Stimulated activated effector memory CD8-positive, alpha-beta T cell treated with anti-CD3 and anti-CD28 coated beads, Interleukin-12 subunit alpha, Interleukin-12 subunit beta, amount 100 ng/mL, for 72 hours (primary cell): ENCODE measurements around the gene UBTD2.

Source experiments
- ATAC-seq: fragments of 150-1000 bp; cut with Tn5 transposase; 2 replicates; pipeline ENCODE4 v1.10.0; 2021
- DNase-seq, 2 donors: peaks; one replicate each; pipeline ENCODE4 v3.0.0; 2021 to 2022; ENCODE audit warnings: low spot score in 2 of 2
- H3K27ac Mint-ChIP-seq: one replicate; pipeline ENCODE4 v1.8.0; 2022; ENCODE audit warnings: mild to moderate bottlenecking, mixed read lengths
- H3K36me3 Mint-ChIP-seq: one replicate; pipeline ENCODE4 v1.8.0; 2022; ENCODE audit warnings: mild to moderate bottlenecking, mixed read lengths
- H3K4me1 Mint-ChIP-seq: one replicate; pipeline ENCODE4 v1.8.0; 2022; ENCODE audit warnings: mixed read lengths
- H3K4me3 Mint-ChIP-seq: one replicate; pipeline ENCODE4 v1.8.0; 2022; ENCODE audit warnings: mild to moderate bottlenecking, mixed read lengths
- H3K9me3 Mint-ChIP-seq: one replicate; pipeline ENCODE4 v1.8.0; 2022; ENCODE audit warnings: mixed read lengths

Gene UBTD2

DNA sequence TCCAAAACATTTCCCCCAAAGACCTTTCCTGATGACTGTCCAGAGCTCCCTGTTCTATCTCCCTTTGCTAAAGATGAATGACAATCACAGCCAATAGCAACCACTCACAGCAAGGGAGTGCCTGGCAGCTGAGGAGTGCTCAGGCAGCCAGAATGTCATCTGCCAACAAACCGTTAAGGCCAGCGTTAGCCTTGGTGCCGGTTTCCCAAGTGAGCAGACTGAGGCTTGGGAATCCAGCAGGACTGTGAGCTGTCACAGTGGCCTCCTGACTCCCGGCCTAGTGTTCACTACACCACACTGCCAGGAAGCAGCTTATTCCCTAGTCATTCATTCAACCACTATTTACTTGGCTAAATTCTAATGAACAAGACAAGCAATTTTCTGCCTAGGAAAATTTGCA, 120.2 kb downstream of the UBTD2 start:
- peak overlapping the region; percentile 62 for H3K27ac Mint-ChIP-seq
- ATAC-seq (no peak), DNase-seq (no peak)
- no peaks in the 10 kb centered on the region for H3K9me3 Mint-ChIP-seq
- H3K4me1 Mint-ChIP-seq = peaks cover 71% of the 10 kb centered on the region
- peaks cover 58% of the 10 kb centered on the region for H3K36me3 Mint-ChIP-seq
- H3K4me3 Mint-ChIP-seq = no peak overlapping the region

DNA sequence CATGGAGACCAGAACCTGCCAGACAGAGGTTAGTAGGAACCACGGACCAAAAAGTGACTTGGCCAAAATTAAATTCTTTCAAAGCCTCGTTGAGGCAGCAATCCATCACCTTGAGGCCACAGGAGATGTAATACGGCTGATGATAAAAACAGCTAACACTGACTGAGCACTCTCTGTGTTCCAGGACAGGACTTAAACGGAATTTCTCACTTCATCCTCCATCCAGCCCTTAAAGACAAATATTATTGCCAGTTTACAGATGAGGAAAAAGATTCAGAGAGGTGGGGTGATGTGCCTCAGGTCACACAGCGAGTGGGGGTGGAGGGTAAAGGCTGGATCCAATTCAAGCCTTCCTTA, 120.6 kb downstream of the UBTD2 start:
- H3K4me1 Mint-ChIP-seq = peaks cover 71% of the 10 kb centered on the region
- peaks cover 58% of the 10 kb centered on the region for H3K36me3 Mint-ChIP-seq

GRCh38 chr5:172162323-172162986, 121.1 kb downstream of the UBTD2 start:
- Mint-ChIP-seq H3K4me1 (peaks cover 69% of the 10 kb centered on the region), H3K4me3 (no peak overlapping the region)
- no peak for ATAC-seq

More for the DNA sequence above, 120.6 kb downstream of the UBTD2 start:
- ATAC-seq (no peak), DNase-seq (no peak)
- Mint-ChIP-seq H3K27ac (peak overlapping the region; percentile 62), H3K9me3 (no peaks in the 10 kb centered on the region), H3K4me3 (no peak overlapping the region)

GRCh38 chr5:172160506-172160905, 123.1 kb downstream of the UBTD2 start:
- DNase-seq = no peak
- no peak for ATAC-seq
- H3K4me3 Mint-ChIP-seq = peak overlapping the region; percentile 9
- H3K27ac Mint-ChIP-seq = peak overlapping the region; percentile 71
- H3K4me1 Mint-ChIP-seq = peaks cover 77% of the 10 kb centered on the region
- H3K36me3 Mint-ChIP-seq = peaks cover 58% of the 10 kb centered on the region
- no peaks in the 10 kb centered on the region for H3K9me3 Mint-ChIP-seq

More at GRCh38 chr5:172162323-172162986, 121.1 kb downstream of the UBTD2 start:
- Mint-ChIP-seq H3K36me3 (peaks cover 58% of the 10 kb centered on the region), H3K27ac (peak overlapping the region; percentile 80), H3K9me3 (no peaks in the 10 kb centered on the region)
- no peak for DNase-seq
